HepG2 (cell line): ENCODE data around the gene CCNB2. TPM values are rescaled to one million over a fixed set of nuclear protein-coding genes. Genes with fewer than 3 reads are reported as not detected.
A peak's percentile ranks its signal among the peaks of the same experiment; 100 is the strongest.

Experiments
- ARNTL ChIP-seq: sonication (generic); formaldehyde crosslinking; IDR thresholded peaks from 2 replicates; pipeline ENCODE4 v1.4.0; 2020; ENCODE audit warnings: mild to moderate bottlenecking, missing genetic modification reagents
- DPF2 ChIP-seq: sonication (generic); formaldehyde crosslinking; IDR thresholded peaks from 2 replicates; pipeline ENCODE4 v1.4.0; 2020; ENCODE audit warnings: mild to moderate bottlenecking, low read depth, missing genetic modification reagents, borderline replicate concordance
- EP300 ChIP-seq, 3 experiments: sonication (generic) in 1 of 3; formaldehyde crosslinking in 1 of 3; IDR thresholded peaks; 2 replicates each; pipeline versions ENCODE4 v1.5.1 to v1.6.1; 2011 to 2020; ENCODE audit warnings: low read depth in 2 of 3, low read length in 2 of 3, borderline replicate concordance in 1 of 3, improper control_type of control experiment in 1 of 3, mild to moderate bottlenecking in 1 of 3, missing genetic modification reagents in 1 of 3, moderate library complexity in 1 of 3
- FOSL1 ChIP-seq: sonication (generic); formaldehyde crosslinking; IDR thresholded peaks from 2 replicates; pipeline ENCODE4 v1.9.0; 2021; ENCODE audit warnings: missing genetic modification reagents, borderline replicate concordance
- FOXO1 ChIP-seq: sonication (generic); formaldehyde crosslinking; IDR thresholded peaks from 2 replicates; pipeline ENCODE4 v1.4.0; 2020; ENCODE audit warnings: missing genetic modification reagents
- IKZF1 ChIP-seq: fragments of 450-650 bp; IDR thresholded peaks from 2 replicates; pipeline ENCODE4 v1.7.1; 2016
- KAT2B ChIP-seq: fragments of 150-350 bp; IDR thresholded peaks from 2 replicates; pipeline ENCODE4 v1.6.1; 2014; ENCODE audit warnings: low read depth, low read length, borderline replicate concordance
- MED1 ChIP-seq: sonication (generic); formaldehyde crosslinking; IDR thresholded peaks from 2 replicates; pipeline ENCODE4 v1.4.0; 2020; ENCODE audit warnings: missing genetic modification reagents
- PHF21A ChIP-seq: sonication (generic); formaldehyde crosslinking; IDR thresholded peaks from 2 replicates; pipeline ENCODE4 v1.5.0; 2020; ENCODE audit warnings: mild to moderate bottlenecking, missing genetic modification reagents
- SAP130 ChIP-seq: IDR thresholded peaks from 2 replicates; pipeline ENCODE4 v1.6.1; 2016; ENCODE audit warnings: low read depth
- TEAD3 ChIP-seq: optimal IDR thresholded peaks from 2 replicates; pipeline ENCODE3; 2016; ENCODE audit warnings: borderline replicate concordance
- XBP1 ChIP-seq: sonication (generic); formaldehyde crosslinking; IDR thresholded peaks from 2 replicates; pipeline ENCODE4 v1.5.0; 2020; ENCODE audit warnings: missing genetic modification reagents
- ZBTB38 ChIP-seq: sonication (generic); formaldehyde crosslinking; IDR thresholded peaks from 2 replicates; pipeline ENCODE4 v1.5.1; 2020; ENCODE audit warnings: mild to moderate bottlenecking, missing genetic modification reagents
- ZNF136 ChIP-seq: sonication (generic); formaldehyde crosslinking; IDR thresholded peaks from 2 replicates; pipeline ENCODE4 v1.8.1; 2022; ENCODE audit warnings: low read depth, mild to moderate bottlenecking, moderate library complexity, missing genetic modification reagents
- ZNF251 ChIP-seq: sonication (generic); formaldehyde crosslinking; IDR thresholded peaks from 2 replicates; pipeline ENCODE4 v1.9.0; 2021; ENCODE audit warnings: mild to moderate bottlenecking, missing genetic modification reagents
- ZNF383 ChIP-seq: sonication (generic); formaldehyde crosslinking; IDR thresholded peaks from 2 replicates; pipeline ENCODE4 v1.4.0; 2020; ENCODE audit warnings: missing genetic modification reagents, mild to moderate bottlenecking, borderline replicate concordance
- ZNF672 ChIP-seq: sonication (generic); formaldehyde crosslinking; IDR thresholded peaks from 2 replicates; pipeline ENCODE4 v1.8.1; 2022; ENCODE audit warnings: missing genetic modification reagents
- ZNF878 ChIP-seq: sonication (generic); formaldehyde crosslinking; IDR thresholded peaks from 2 replicates; pipeline ENCODE4 v1.8.1; 2023; ENCODE audit warnings: mild to moderate bottlenecking, missing genetic modification reagents, moderate library complexity
- polyA plus RNA-seq, 8 experiments: library from polyadenylated mRNA; depleted of rRNA in 3 of 8; stranded (reverse) in 7 of 8; unstranded in 1 of 8; fragments of >200 nt; fragmentation: Illumina TruSeq in 4 of 8; extraction: Trizol in 4 of 8; gene quantifications; 2 replicates each; pipeline versions ENCODE4 v1.2.1 to v1.2.3, GENCODE V29; 2011 to 2016; ENCODE audit warnings: low read depth in 4 of 8, missing spikeins in 1 of 8, mixed read lengths in 1 of 8; ENCODE audit not compliant: insufficient read depth in 1 of 8
- total RNA-seq, 5 experiments: library from RNA; depleted of rRNA; stranded (reverse); fragments of >200 nt; fragmentation: Illumina TruSeq; extraction: Trizol; gene quantifications; 2 replicates each; pipeline ENCODE4 v1.2.3, GENCODE V29; 2016; ENCODE audit warnings: low read depth in 1 of 5
- TF ChIP-seq, protein P1 (sequence below): sonication (generic); formaldehyde crosslinking; IDR thresholded peaks from 2 replicates; pipeline ENCODE4 v1.4.0; 2020; ENCODE audit warnings: missing genetic modification reagents
- TF ChIP-seq, protein P2 (sequence below): sonication (generic); formaldehyde crosslinking; IDR thresholded peaks from 2 replicates; pipeline ENCODE4 v1.9.0; 2022; ENCODE audit warnings: missing genetic modification reagents, mild to moderate bottlenecking, borderline replicate concordance
- TF ChIP-seq, protein P3 (sequence below): sonication (generic); formaldehyde crosslinking; IDR thresholded peaks from 2 replicates; pipeline ENCODE4 v1.9.0; 2021; ENCODE audit warnings: missing genetic modification reagents, borderline replicate concordance

The CCNB2 gene
- total and polyA plus RNA-seq, 2 of the 13 experiments (the other 11 are each of a cell fraction or from before 2014, with no cell fraction given): 43.5 to 80.9 TPM

DNA sequence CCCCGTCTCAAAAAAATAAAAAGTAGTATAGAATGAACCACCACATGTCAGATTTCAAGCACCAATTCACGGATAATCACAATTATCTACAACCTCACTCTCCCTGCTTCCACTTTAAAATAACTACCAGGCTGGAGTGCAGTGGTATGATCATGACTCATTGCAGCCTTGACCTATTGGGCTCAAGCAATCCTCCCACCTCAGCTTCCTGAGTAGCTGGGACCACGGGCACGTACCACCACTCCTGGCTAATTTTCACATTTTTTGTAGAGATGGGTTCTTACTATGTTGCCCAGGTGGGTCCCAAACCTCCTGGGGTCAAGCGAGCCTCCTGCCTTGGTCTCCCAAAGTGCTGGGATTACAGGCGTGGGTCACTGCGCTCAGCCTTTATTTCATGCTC lies 63.6 kb downstream of the CCNB2 start (continued):
- peak; percentile 63 for TF ChIP-seq MED1 (CRISPR knock-in tag)
- peak; percentile 69 for TF ChIP-seq TEAD3 (CRISPR knock-in tag)
- no peak for TF ChIP-seq KAT2B
- TF ChIP-seq IKZF1: no peak
- TF ChIP-seq FOXO1 (CRISPR knock-in tag): no peak
- TF ChIP-seq ZNF136: no peak
- TF ChIP-seq ARNTL: 0 out of 2 replicates have a peak, but pooled peaks have one; percentile 30
- TF ChIP-seq ZNF251 (CRISPR knock-in tag): no peak
- no peak for TF ChIP-seq ZNF383
- TF ChIP-seq, protein P1, sequence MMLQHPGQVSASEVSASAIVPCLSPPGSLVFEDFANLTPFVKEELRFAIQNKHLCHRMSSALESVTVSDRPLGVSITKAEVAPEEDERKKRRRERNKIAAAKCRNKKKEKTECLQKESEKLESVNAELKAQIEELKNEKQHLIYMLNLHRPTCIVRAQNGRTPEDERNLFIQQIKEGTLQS (CRISPR knock-in tag): peak; percentile 79
- TF ChIP-seq ZNF878 (CRISPR knock-in tag): no peak
- TF ChIP-seq XBP1 (CRISPR knock-in tag): no peak
- TF ChIP-seq DPF2 (CRISPR knock-in tag): peak; percentile 65; the same call in 1 of the 2 replicates
- TF ChIP-seq, protein P2, sequence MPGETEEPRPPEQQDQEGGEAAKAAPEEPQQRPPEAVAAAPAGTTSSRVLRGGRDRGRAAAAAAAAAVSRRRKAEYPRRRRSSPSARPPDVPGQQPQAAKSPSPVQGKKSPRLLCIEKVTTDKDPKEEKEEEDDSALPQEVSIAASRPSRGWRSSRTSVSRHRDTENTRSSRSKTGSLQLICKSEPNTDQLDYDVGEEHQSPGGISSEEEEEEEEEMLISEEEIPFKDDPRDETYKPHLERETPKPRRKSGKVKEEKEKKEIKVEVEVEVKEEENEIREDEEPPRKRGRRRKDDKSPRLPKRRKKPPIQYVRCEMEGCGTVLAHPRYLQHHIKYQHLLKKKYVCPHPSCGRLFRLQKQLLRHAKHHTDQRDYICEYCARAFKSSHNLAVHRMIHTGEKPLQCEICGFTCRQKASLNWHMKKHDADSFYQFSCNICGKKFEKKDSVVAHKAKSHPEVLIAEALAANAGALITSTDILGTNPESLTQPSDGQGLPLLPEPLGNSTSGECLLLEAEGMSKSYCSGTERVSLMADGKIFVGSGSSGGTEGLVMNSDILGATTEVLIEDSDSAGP (CRISPR knock-in tag): no peak; the same call in 1 of the 2 replicates
- no peak for TF ChIP-seq ZNF672 (CRISPR knock-in tag)
- peak; percentile 35; the same call in 1 of the 2 replicates for TF ChIP-seq SAP130 (CRISPR knock-in tag)
- TF ChIP-seq, protein P3, sequence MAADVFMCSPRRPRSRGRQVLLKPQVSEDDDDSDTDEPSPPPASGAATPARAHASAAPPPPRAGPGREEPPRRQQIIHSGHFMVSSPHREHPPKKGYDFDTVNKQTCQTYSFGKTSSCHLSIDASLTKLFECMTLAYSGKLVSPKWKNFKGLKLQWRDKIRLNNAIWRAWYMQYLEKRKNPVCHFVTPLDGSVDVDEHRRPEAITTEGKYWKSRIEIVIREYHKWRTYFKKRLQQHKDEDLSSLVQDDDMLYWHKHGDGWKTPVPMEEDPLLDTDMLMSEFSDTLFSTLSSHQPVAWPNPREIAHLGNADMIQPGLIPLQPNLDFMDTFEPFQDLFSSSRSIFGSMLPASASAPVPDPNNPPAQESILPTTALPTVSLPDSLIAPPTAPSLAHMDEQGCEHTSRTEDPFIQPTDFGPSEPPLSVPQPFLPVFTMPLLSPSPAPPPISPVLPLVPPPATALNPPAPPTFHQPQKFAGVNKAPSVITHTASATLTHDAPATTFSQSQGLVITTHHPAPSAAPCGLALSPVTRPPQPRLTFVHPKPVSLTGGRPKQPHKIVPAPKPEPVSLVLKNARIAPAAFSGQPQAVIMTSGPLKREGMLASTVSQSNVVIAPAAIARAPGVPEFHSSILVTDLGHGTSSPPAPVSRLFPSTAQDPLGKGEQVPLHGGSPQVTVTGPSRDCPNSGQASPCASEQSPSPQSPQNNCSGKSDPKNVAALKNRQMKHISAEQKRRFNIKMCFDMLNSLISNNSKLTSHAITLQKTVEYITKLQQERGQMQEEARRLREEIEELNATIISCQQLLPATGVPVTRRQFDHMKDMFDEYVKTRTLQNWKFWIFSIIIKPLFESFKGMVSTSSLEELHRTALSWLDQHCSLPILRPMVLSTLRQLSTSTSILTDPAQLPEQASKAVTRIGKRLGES (CRISPR knock-in tag): no peak
- 0 out of 2 replicates have a peak, but pooled peaks have one; percentile 28 for TF ChIP-seq ZBTB38 (CRISPR knock-in tag)
- peak; percentile 62; the same call in 1 of the 2 replicates for TF ChIP-seq FOSL1
- peak in 1 of 2 experiments; percentile 30; a peak in 1 of 4 replicates for TF ChIP-seq EP300 (IDR thresholded peaks at IDR 0.05; ENCODE audit: low read depth in 2 of 2, low read length in 2 of 2)
- no peak for TF ChIP-seq EP300 (CRISPR knock-in tag; IDR thresholded peaks at IDR 0.05; ENCODE audit: borderline replicate concordance)
- TF ChIP-seq PHF21A (CRISPR knock-in tag): no peak
